NCI-H2081 treated with DMSO at 0.1 percent for 48 hours (cell line): Measurements from ENCODE around the gene EIF6.
"Not testable (repeated sequence)": the region's sequence is repeated elsewhere in the genome, so short reads cannot be mapped to it uniquely, and the experiment has no call there.

ENCODE experiments used
- DNase-seq: peaks from one replicate; lab custom pipeline; 2025; lab: John Stamatoyannopoulos, UW

Gene EIF6

DNA sequence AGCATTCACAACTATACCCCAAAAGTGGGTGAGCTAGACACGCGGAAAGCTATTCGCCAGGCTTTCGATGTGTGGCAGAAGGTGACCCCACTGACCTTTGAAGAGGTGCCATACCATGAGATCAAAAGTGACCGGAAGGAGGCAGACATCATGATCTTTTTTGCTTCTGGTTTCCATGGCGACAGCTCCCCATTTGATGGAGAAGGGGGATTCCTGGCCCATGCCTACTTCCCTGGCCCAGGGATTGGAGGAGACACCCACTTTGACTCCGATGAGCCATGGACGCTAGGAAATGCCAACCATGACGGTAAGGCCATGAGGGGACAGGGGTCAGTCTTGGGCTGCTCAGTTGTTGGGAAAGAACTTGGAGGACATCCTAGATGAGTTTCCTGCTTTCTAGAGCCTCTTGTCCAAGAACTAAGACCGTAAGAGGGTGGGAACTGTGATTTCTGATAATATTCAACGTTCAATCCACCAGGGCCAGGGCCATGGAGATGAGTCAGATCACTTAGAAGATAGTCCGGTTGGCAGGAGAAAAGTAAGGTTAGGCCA, 30.0 kb downstream of the EIF6 start:
- no peak for DNase-seq

- no peak for DNase-seq
Measured at GRCh38 chr20:35253010-35253409, 31.6 kb downstream of the EIF6 start.

GRCh38 chr20:35252598-35252997, 32.0 kb downstream of the EIF6 start:
- not testable (repeated sequence) for DNase-seq

GRCh38 chr20:35252037-35252461, 32.5 kb downstream of the EIF6 start:
- no peak for DNase-seq

GRCh38 chr20:35251613-35251940, 33.0 kb downstream of the EIF6 start:
- DNase-seq = no peak

DNA sequence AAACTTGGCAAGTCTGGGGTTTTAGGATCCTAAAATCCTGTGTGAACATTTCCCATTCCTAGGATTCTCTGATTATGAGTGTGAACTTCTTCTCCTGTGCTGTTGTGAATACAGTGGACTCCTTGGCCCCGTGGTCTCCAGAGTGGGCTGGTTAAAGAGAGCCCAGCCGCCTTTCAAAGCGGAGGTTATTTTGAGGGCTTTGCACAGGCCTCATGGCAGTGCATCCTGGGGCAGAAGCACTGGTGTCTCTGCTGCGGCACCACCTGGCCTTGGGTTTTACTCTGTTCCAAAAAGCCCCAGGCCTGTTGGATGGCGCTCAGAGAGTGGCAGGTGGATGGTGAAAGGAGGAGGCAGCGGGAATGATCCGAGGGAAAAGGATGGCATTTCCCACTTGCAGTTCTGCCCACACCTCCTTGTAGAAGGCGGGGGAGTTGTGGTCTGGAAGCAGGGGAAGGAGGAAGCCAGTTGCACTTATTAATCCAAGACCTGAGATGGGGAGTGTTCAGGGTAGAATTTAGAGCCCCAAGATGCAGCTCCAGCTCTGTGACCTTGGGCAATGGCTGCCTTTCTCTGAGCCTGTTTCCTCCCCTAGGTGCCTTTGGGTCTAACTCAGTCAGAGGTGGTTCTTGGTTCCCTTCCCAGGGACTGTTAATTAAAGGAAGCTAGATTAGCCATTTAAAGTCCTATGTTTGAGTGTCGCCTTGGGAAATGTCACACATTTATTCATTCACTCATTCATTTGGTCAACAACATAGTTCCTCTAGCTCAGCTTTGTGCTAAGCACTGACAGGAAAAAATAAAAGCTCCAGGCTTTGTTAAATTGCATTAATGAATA, 35.7 kb downstream of the EIF6 start:
- no peak for DNase-seq

DNA sequence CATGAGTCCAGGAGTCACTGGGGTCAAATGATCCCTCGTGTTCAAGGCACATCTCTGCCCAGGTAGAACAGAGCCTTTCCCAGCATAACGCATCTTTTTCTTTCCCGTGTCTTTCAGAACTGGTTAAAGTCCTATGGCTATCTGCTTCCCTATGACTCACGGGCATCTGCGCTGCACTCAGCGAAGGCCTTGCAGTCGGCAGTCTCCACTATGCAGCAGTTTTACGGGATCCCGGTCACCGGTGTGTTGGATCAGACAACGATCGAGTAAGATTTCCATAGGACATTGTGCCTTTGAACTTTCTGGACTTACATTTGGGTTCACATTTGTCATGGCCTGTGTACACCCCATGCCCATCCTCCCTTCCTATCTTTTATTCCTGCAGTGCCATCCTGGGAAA, 37.8 kb downstream of the EIF6 start:
- DNase-seq = no peak

DNA sequence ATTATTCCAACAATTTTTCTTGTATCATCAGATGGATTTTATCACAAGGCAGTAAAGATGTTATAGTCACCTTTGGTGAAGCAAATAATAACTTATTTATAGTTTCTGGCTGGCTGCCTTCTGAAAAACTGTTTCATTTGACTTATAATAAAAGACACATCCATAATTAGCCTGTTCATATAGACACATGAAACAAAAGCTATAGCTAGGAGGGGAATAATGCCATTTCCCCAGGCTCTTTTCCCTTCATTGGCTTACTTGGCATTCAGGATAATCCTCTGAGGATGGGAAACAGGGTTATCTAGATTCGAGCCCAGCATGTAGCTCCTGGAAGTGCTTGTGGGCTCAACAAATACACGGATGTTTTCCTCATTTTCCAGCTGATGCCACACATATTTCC, 40.6 kb downstream of the EIF6 start:
- DNase-seq = no peak

DNA sequence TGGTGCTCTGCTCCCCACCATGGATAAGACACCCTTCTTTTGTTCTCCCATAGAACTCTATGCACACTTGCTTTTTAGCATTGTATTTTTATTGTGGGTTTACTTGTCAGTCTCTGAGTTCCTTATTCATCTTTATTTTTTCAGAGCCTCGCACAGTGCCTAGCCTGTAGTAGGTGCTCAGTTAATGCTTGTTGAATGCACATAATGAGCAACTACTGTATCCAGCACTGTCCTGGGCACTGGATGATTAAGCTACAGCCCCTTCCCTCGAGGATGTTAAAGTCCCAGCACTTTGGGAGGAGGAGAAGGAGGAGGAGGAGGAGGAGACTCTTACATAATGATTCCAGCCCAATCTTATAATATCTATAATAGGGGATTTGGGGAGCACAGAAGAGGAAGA, 41.3 kb downstream of the EIF6 start:
- no peak for DNase-seq

GRCh38 chr20:35240811-35241293, 43.7 kb downstream of the EIF6 start:
- no peak for DNase-seq

DNA sequence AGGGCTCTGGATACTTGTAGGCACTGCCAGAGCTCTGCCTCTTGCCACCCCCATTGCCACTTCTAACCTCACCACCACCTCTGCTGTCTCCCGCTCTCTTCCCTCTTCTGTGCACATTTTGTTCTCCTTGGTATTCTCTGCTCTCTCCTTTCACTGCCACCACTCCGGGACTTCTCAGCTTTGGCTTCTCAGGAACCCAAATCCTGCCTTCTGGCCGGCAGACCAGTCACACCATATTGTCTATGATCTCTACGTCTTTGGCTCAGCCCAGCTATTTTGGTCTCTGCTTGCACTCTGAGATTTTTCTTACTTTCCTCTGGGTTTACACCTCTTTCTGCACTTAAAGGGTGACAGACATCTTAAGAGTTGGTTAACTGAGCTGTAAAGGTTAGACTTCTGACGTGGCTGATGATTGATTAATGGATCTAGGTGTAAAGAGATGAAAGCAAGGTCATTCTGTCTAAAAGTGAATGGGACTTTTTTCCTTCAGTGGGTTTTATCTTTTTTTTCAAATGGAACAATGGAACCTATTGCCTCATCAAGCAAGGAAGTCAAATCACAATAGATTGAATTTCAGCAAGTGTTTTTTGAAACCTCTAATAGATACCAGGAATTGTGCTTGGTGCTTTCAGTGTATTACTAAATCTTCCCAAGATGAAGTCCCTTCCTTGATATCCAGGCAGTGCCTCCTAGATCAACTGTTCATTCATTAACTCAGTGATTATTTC, 44.3 kb downstream of the EIF6 start:
- DNase-seq = no peak

DNA sequence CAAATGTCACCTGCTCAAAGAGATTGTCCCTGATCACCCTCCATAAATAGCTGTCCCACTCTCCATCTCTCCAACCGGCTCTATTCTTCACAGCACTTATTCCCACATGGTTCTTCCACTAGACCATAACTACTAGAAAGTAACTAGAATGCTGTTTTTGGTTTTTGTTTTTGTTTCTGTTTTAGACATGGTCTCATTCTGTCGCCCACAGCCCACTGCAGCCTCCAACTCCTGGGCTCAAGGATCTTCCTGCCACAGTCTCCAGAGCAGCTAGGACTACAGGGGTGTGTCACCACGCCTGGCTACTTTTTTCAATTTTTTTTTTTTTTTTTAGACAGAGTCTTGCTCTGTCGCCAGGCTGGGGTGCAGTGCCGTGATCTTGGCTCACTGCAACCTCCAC, 45.8 kb downstream of the EIF6 start:
- DNase-seq = no peak

DNA sequence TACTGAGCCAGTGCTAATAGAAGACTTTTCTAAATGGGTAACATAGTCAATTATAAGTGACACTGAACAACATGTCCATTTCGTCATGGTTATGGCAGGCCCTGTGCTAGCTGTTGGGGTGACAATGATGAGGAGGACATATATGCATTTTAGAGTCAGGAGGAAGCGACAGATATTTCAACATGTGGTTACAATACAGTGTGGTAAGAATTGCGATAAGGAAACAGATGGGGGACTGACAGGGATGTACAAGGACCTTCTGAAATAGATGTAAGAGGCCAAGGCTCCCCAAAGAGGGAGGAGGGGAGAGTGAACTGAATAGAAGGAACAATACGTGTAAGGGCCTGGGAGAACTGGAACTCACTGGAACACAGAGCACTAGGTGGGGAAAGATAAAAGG, 46.4 kb downstream of the EIF6 start:
- no peak for DNase-seq

GRCh38 chr20:35237486-35237885, 47.1 kb downstream of the EIF6 start:
- no peak for DNase-seq

DNA sequence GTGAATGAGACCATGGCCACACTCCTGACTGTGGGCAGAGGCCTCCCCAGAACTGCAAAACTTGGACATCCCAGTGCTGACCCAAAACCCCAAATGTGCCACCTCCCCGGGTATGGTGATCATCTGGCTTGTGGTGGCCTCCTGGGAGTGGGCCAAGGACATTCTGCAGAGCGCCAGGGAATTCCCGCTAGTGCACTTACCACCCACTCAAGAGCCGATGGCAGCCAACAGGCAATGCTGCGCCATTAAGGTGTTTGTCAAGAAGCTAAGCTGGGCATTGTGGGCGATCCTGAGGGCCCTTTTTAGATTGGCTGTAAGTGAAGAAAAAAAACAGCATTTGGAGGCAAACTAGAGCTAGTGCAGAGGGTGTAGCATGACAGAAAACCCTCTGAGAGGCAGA, 48.7 kb downstream of the EIF6 start:
- no peak for DNase-seq

GRCh38 chr20:35232575-35232974, 52.0 kb downstream of the EIF6 start:
- no peak for DNase-seq
